HG02938 (cell line): ENCODE results near the gene SALL2.

Experiments used
- ATAC-seq: cut with Tn5 transposase; IDR thresholded peaks from one replicate; pipeline ENCODE4 v1.9.1; 2021; ENCODE audit warnings: mild to moderate bottlenecking, moderate library complexity; ENCODE audit not compliant: unreplicated experiment

Gene SALL2

DNA sequence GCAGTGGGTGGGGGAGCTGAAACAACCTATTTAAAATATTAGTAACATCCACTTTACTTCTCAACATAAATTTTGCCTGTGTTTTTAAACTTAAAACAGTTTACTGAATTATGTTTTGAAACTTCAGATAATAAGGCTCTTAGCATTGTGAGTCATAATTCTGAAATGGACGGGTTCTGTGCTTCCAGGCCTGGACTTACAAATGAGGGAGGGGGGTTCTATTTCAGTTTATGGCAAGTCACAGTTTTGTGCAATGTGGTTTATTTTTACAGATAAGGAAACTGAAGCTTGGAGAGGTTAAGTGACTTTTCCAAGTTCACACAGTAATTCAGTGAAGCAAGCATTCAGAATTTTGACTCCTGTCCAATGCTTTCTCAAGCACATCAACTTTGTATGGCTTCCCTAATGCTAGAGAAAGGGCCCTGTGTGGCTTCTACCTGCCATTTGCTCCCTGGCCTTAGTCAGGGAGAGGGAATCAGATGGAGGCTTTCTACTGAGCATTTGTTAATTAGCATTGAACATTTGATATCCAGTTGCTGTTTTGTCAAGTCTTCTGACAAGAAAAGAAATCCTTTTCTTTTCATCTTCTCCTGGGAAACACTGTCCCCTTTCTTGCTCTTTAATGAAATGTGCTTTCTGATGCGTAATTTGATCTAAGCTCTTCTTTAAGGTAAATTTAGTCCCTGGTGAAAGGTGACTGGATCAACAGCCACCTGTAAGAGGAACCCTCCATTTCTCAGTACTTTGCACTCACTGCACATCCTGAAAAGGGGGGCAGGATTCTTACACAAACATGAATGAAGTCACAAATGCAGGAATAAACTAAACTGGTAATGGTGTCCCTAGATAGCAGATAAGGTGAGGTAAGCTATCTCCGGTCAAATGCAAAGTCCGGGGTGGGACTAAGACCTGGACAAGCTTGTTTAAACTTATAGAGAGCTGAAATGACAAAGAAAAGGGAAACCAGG lies 2.5 kb upstream of the SALL2 start:
- ATAC-seq: no peak

DNA sequence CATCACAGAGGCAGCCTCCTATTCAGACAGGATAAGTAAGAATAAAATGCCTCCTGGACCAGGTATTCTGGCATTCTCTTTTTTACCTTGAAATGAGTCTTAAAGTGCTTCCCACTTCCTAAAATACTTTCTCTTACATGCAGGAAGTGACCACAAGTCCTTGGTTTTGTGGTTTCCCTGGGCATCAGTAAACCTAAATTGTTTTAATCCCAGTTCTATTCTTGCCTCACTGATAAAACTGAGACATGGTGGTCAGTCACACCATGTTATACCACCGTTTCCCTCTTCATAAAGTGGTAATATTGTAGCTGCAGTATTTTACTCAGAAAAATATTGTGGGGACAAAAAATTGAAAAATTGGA lies 1.2 kb upstream of the SALL2 start:
- ATAC-seq: no peak

DNA sequence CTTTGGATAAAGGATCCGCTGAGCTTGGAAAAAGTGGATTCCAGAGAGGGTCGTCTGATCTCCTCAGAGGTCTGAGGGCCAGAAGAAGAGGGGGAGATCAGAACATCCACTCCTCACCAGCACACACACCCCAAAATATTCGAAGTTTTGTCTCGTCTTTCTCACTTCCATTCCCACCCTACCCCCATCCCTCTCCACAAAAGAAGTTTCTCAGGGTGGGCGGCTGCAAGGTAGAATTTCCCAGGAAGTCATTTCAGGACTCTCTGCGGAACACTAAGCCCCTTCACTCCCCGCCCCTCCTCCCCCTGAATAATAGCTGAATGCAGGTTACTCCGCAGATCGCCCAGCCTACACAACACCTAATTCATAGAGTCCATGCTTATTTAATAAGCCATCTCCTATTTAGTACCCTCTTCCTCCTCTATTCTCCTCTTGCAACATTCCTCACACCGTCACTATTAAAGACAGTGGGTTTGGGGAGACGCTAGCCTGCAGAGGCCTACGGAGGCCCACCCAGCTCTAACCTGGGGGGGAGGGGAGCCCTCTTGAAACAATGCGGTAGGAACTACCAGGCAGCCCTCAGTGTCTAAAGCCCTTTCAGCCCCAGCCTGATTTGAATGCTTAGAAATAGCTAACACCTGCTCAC lies 649 bp upstream of the SALL2 start:
- ATAC-seq: no peak

DNA sequence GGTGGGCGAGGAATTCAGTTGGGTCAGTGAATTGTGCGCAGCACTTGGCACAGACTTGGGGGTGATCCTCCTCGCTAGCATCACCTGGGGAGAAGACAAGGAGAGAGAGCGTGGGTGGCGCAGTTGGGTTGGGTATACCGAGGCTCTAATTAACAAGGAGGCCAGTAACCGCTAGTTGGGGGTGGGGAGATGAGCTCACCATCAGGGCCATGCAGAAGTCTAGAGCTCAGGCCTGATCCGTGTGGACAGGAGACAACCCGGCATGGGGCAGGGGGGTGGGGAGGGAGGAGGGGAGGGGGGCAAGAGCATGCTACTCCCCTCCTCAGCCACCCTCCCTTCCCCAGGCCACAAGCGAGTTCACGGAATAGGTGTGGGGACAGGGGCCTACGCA lies 580 bp downstream of the SALL2 start:
- no peak for ATAC-seq

DNA sequence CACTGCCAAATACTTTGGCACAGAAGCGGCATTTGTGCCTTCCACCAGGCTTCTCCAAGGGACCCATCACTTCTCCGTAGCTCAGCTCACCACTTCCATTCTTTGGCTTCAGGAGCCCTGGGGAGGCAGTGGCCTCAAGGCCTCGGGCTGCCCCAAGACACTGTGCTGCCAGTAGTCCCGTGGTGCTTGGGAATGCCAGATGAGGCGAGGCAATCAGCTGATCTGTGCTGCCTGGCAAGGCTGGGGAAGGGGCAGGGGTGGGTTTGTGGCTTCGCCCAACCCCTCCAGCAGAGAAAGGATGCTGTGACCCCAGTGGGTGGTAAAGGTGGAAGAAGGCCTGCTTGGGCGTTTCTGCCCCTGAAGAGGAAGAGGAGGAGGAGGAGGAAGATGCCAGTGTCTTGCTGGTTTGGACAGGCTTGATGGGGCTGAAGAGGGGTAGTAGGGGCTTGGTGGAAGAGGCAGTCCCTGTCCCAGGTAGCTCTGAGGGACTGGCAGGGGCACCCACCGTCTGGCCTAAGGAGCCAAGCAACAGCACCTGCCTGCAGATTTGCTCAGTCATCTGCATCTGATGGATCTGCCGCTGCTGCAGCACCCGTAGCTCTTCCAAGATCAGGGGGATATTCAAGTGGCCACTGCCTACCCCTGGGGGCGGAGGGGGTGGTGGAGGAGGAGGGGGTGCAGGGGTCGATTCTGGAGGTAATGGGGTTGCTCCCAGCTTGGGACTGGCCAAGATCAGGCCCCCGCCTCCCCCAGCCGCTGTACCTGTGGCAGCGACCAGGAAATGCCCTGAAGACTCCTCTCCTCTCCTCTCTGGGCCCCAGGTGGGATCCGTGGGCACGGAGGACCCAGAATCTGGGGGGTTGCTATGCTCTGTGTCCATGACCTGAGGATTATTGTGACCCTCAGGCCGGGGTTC lies 1.3 kb downstream of the SALL2 start:
- no peak for ATAC-seq

DNA sequence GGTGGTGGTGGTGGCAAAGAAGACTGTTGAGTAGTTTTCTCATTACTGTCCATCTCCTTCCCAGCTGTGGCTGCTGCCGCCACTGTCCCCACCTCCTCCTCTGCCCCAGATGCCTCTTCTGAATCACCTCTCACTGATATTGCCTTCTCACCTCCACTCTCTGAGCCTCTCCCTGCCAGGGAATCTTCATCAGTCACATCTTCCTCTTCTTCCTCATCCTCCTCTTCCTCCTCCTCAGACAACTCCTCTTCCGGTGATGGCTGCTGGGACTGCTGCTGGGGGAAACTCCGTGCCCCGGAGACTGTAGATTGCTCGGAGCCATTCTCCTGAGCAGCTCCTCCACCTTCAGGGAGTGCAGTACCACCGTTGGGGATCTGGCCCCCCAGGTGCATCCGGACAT lies 2.9 kb downstream of the SALL2 start:
- no peak for ATAC-seq

DNA sequence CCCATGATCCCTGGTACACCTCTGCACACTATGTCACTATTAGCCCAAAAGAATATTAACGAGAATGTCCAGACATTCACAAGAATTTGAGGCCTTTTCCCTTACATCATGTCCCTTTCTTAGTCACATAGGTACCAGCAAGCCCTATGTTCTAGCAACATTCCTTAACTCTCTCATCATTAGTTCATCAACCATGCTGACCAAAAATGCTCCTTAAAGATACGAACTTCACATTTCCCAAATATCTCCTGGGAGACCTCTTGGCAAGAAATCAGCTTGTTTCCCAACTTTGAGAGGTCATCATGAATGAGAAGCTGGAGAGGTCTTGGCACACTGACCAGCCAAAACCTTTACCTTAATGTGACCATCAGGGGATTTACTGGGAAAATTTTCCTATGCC lies 4.6 kb downstream of the SALL2 start:
- ATAC-seq: no peak

DNA sequence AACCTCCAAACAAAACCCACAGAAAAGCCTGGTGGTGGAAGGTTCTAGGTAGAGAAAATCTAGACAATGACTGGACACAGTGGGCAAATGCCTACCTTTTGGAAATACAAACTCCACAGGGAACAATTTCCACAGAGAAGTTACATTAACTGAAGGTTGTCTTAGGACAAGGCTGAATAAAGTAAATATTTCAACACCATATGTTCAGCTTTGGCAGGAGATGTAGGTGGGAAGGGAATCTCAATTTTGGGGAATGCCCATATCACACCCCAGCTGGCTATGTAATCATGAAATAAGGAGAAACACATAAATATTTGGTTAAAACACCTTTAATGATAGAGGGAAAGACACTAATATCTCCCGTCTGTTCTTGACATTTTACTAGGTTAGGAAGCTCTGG lies 5.4 kb downstream of the SALL2 start:
- no peak for ATAC-seq

DNA sequence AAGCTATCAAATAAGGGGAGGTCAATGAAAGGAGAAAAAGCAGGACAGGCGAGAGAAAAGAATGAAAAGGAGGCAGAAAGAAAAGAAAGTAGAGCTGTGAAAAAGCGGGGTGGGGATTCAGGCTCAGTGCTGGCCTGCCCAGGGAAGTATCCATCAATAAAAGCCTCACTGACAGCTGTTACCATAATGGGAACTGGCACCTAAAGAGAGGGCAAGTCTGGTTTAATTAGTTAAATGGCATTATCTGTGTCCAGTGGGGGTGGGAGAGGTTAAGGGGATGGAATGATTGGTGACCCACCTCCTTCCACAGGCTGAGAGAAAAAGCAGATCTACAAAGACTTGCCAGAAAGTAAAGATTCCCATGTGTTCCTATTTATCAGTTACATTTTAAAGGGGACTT lies 7.4 kb downstream of the SALL2 start:
- ATAC-seq: no peak

DNA sequence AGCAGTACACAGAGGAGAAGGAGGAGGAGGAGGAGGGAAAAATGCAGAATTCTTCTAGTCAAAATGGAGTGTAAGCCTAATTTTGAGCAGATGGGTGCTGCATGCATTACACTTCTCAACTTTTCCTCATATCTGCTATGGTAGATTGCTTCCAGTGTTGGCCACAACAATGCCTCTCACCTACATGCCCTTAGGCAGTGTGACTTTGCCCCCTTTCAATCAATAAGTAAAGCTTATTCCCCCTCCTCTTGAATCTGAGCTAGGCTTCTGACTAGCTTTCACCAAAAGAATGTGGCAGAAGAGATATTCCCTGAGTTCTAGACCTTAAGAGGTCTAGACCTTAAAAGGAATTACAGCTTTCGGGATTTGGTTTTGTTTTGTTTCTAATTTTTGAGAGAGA lies 11.8 kb downstream of the SALL2 start:
- no peak for ATAC-seq

DNA sequence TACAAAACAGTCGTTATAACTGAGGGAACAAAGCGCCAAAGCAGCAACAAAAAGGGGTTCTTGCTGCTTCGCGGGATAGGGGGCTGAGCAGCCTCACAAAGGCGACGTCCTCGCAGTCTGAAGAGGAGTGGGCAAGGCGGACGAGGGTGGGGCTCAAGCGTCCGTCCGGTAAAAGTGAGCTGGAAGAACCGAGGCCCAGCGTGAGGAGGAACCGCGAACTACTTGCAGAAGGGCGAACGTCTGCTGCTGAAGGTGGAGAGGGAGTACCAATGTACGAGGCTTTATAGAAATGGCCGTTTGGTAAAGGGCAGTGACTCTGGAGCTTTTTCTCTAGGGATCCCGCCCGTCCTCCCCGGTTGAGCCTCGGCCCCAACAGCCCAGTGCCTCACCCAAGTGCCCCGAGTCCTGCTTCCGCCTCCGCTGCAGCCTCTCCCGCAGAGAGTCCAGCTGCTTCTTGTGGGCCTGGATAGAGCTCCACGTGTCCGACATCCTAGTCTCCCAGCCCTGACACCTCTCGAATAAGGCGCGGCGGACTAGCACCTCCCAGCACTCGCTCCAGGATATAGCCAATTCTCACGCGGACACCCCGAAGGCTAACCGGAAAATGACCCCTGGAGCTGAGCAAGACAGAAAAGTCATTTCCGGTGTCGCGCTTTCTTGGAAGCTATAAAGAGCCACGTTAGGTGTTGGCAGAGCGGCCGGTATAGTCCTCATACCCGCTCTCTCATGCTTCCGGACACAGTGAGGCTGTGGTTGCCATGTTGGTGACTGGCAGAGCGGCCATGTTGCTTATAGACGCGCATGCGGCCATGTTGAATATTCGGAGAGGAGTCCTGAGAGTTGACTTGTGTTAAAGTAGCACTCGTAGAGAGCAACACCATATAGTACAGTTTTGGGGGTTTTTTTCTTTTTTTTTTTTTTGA lies 15.2 kb downstream of the SALL2 start, which contains the start of gene METTL3:
Gene METTL3 (minus strand): TSS at position 606 of the 923 bp plus-strand sequence. CDS start 117 bp downstream, at position 489.
- ATAC-seq: peak; percentile 96

DNA sequence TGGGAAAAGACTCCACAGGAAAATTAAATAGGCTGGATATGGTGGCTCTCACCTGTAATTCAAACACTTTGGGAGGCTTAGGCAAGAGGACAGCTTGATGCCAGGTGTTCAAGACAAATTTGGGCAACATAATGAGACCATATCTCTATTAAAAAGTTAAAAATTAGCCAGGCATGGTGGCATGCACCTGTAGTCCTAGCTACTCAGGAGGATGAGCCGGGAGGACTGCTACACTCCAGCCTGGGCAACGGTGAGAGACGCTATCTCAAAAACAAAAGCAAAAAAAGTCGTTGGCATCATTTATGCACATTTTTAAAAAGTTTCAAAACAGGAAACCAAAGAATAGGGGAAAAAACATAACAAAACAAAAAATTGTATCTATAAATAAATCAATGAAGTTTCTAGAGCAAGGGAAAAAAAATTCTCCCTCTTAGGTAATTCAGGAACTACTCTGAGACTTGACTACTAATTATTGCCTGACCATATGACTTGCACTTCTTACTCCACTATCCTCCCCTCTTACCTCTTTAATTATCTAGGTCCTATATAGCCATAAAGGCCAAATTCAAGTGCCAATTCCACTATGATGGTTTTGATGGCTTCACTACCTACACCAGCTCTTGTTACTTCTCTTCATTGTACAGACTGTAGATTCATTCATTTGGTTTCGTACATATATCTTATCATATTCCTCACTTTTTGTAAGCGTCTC lies 16.6 kb downstream of the SALL2 start:
- no peak for ATAC-seq

DNA sequence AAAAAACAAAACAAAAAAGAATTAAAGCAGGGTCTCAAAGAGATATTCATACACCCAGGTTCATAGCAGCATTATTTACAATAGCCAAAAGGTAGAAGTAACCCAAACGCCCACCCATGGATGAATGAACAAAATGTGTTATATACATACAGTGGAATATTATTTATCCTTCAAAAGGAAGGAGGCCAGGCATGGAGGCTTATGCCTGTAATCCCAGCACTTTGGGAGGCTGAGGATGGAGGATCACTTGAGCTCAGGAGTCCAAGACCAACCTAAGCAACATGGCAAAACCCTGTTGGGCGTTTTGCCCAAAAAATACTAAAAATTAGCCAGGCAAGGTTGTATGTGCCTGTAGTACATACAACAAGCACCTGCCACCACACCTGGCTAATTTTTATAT lies 19.6 kb downstream of the SALL2 start:
- no peak for ATAC-seq

DNA sequence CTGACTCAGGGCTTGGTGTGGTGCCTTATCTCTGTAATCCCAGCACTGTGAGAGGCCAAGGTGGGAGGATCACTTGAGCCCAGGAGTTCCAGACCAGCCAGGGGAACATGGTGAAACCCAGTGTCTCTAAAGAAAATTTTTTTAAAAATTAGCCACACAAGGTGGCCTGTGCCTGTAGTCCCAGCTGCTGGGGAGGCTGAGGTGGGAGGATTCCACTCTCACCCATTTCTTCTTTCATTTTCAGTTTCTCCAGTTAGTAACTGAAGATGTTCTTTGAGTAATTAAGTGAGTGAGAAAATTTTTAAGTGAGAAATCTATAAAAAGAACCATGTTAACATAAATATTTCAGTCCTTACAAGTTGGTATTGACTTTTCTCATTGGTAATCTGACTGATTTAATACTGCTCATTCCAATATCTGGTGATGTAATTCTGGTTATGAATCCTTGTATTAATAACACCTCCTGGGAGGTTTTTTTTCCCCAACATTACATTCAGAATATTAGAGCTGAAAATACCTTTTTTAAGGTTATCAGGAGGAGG lies 21.1 kb downstream of the SALL2 start:
- ATAC-seq: peak; percentile 77

DNA sequence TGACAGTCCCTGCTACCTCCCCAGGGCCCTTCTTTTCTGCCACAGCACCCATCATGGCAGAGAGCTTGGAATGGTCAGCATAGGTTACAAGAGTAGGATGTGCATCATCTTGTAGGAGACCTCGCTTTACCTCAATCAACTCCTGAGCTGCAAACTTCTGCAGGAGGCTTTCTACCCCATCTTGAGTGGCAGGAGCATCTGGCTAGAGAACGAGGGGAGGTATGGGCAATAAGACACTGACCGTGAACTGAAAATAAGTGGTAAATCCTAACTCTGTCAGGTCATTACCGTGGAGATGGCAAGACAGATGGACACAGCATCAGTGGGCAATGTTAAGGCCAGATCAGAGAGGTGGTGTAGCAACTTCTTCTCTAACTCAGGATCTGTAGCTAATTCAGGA lies 22.8 kb downstream of the SALL2 start:
- ATAC-seq: no peak

DNA sequence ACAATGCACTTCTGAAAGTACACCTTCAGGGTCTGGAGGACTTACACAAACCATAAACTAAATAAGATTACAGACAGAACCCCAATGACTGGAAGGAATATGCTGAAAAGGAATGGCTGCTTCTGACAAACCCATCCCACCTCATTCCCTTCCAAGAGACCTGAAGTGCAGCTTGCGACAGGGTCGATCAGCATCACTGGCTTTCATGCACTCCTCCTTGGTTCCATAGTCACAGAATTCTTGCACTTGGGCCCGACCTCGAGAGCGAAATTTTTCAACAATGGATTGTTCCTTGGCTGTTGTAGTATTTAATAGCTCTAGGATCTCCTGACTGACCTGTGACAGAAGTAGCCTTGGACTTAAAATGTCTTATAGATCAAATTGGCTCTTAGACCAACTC lies 24.6 kb downstream of the SALL2 start:
- no peak for ATAC-seq

DNA sequence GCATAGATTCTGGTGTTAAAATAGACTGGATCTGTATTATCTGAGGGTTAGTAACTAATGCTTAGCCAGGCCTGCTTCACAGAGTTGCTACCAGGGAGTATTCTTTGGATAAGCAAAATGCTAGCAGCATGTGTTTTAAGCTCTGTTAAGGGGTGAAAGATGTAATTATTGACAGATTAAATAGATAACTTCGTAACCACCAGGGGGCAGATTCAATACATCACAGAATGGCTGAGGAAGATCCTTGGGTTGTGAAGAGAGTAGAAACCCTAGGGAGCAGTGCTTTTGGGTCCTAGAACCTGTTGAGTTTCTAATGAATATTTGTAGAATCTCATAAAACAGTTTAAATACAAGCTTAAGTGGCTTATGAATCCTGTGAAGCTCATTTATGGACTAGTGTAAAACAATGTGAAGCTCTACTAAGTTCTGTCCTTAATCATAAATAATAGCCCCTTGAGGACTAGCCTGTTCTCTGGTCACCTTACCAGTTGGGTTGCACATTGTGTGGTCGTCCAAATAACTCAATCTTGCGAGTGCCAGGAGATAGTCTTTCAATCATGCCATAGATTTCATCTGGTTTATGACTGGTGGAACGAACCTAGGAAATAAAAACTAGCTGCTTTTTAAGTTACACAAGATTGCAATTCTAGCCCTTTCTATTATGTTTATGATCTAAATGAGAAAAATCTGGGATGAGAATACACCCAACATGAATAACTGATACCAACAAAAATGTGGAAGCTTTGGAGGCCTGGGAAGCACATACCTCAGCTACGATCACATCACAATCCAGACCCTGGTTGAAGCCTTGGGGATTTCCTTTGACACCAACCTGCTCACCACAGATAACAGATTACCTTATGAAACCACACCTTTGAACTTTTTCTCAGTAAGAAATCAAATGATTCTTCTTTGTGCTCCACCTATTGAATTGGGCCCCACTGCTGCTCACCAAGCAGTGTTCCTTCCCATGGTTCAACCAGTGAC lies 27.3 kb downstream of the SALL2 start:
- no peak for ATAC-seq

DNA sequence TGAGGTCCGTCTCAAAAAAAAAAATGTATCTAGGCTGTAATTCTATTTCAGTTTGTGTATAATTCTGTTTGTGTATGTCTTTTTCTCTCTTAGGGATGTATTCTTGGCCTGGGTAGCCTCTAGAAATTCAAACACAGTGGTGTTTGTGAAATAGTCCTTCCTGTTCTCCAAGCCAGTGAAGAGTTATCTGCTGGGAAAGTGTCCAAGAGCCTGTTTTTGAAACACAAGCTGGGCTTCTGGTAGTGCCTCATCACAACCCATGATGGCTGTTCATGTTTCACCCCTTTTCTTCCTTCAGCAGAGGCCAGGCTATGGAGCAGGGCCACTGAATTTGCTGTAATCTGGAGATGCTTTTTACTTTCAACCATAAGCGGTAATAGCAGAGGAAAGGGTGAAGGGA lies 29.7 kb downstream of the SALL2 start:
- no peak for ATAC-seq
